Heart left ventricle (tissue), 13 donors: ENCODE measurements around the gene TAOK3.

Experiments
- POLR2A ChIP-seq, 2 donors: fragments of 450-650 bp; IDR thresholded peaks; one replicate each; pipeline ENCODE4 v1.6.1; 2017; ENCODE audit warnings: antibody characterized with exemption in 2 of 2, mild to moderate bottlenecking in 2 of 2, moderate library complexity in 2 of 2
- TF ChIP-seq, protein P1 (sequence below), 12 donors: fragments of 200-600 bp; sonication (generic) in 4 of 12; IDR thresholded peaks; one replicate each; pipeline versions ENCODE4 v1.5.0 to v1.8.0; 2018 to 2022; ENCODE audit warnings: antibody characterized with exemption in 12 of 12, mild to moderate bottlenecking in 5 of 12
- donor health status: ischemic (EF 13 %, LVEDD 7.1; RV severe dilation, severe dysfunction).
- donor health status: DM: no; HTN: yes; CAD: no.
- donor health status: DM: no; HTN: no; CAD: no.
- donor health status: ischemic (EF 25% LVEDD 6.9; RV normal size, moderate dysfunction).
- donor health status: ischemic (EF 25% LVEDD 5.7; RV mildly dilated, moderate dysfunction).
- donor health status: ischemic (EF 35%, LVEDD 5.7; RV mildly dilated, moderate dysfunction).
- donor health status: nonischemic (EF 11% LVEDD 7.7; RV severe dilation, severe dysfunction).
- donor health status: DM: yes; HTN: yes; CAD: no.
- donor health status: PGD.
- donor health status: ischemic (EF 29% LVEDD 5.4; RV normal size, mild dysfunction).
- donor health status: nonischemic (EF 23%, LVEDD 6.1; RV moderate dilation, normal function).

- TF ChIP-seq, protein P1, sequence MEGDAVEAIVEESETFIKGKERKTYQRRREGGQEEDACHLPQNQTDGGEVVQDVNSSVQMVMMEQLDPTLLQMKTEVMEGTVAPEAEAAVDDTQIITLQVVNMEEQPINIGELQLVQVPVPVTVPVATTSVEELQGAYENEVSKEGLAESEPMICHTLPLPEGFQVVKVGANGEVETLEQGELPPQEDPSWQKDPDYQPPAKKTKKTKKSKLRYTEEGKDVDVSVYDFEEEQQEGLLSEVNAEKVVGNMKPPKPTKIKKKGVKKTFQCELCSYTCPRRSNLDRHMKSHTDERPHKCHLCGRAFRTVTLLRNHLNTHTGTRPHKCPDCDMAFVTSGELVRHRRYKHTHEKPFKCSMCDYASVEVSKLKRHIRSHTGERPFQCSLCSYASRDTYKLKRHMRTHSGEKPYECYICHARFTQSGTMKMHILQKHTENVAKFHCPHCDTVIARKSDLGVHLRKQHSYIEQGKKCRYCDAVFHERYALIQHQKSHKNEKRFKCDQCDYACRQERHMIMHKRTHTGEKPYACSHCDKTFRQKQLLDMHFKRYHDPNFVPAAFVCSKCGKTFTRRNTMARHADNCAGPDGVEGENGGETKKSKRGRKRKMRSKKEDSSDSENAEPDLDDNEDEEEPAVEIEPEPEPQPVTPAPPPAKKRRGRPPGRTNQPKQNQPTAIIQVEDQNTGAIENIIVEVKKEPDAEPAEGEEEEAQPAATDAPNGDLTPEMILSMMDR (IDR thresholded peaks at IDR 0.05) = no peak
- no peak for TF ChIP-seq POLR2A (IDR thresholded peaks at IDR 0.05)
Observed at GRCh38 chr12:118374909-118375308, 2.2 kb upstream of the TAOK3 start.
